ENCODE data around the gene ARHGAP6.
A peak's percentile ranks its signal among the peaks of the same experiment; 100 is the strongest.
"Not testable (repeated sequence)": the region's sequence is repeated elsewhere in the genome, so short reads cannot be mapped to it uniquely, and the experiment has no call there.

ARHGAP6 gene

DNA sequence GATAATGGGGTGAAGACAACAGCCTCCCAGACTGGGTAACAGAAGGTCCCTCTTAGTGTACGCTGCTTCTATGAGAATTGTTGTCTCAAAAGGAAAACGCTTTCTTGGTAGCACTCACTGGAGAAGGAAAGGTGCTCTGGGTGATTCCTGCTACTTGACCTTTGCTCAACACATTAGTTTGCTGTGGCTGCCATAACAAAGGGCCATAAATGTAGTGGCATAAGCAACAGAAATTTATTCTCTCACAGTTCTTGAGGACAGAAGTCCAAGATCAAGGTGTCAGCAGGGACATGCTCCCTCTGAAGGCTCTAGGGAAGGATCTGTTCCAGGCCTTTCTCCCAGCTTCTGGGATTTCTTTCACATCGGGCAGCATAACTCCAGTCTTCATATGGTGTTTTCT lies 535.6 kb downstream of the ARHGAP6 start:
- no peak for DNase-seq

DNA sequence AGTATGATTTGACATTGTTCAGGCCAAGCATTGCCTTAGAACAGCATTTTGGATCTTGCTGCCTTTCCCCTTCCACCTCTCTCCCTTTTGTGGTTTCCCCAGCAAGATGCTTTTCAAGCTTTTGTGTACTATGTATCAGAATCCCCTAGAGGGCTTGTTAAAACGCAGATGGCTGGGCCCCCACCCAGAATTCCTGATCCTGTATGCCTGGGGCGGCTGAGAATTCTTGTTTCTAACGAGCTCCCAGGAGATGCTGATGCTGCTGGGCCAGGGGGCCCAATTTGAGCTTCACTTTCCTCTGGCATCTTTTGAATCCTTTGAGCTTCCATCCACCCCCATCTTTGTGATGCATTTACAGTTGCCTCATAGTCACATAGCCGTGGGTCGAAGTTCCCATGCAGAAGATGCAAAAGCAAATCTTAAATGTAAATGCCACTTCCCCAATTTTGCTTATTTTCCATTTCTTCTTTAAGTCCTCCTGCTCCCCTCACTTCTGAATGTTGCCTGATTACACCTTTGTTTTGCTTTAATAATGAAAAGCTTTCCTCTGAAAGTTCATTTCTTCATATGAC lies 536.1 kb downstream of the ARHGAP6 start:
- no peak for DNase-seq

DNA sequence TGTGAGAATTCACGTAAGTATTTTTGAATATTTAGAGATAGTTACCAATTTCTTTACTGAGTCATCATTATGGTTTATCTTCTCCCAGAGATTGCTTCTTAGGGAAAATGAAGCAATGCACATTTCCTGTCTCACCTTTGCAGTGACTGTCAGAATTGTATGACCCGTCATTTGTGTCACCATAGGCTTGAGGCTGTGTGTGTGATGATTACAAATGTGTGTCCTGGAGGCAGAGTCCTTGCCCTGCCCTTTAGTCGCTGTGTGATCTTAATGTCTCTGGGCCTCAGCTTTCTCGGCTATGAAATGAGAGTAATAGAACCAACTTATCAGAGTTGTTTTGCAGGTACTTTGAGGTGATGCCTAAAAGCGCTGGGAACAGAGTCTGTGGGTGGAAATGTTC lies 540.7 kb downstream of the ARHGAP6 start:
- DNase-seq: no peak

DNA sequence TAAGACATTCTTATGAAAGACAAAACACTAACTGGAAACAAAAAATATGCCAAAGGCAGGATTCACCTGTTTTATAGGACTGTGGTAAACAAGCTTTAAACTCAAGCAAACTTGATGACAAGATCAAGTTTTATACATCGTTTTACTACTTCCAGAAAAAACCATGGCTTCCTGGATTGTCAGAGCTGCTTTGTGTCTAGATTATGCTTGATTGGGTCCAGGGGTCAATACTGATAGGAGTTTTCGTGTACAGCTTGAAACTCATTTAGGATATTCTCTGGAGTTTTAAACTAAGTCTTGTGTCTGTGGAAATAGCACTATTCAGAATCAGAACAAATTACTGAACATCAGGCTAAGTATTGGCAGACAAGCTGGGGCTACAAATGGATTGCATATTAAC lies 541.6 kb downstream of the ARHGAP6 start:
- DNase-seq: no peak

DNA sequence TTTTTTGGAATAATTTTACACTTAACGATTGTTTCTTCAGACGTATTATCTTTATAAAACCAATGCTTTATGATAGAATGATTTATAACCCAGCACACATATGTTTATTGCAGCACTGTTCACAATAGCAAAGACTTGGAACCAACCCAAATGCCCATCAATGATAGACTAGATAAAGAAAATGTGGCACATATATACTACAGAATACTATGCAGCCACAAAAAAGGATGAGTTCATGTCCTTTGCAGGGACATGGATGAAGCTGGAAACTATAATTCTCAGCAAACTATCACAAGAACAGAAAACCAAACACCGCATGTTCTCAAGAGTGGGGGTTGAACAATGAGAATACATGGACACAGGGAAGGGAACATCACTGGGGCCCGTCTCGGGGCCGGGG lies 542.6 kb downstream of the ARHGAP6 start:
- not testable (repeated sequence) for DNase-seq

DNA sequence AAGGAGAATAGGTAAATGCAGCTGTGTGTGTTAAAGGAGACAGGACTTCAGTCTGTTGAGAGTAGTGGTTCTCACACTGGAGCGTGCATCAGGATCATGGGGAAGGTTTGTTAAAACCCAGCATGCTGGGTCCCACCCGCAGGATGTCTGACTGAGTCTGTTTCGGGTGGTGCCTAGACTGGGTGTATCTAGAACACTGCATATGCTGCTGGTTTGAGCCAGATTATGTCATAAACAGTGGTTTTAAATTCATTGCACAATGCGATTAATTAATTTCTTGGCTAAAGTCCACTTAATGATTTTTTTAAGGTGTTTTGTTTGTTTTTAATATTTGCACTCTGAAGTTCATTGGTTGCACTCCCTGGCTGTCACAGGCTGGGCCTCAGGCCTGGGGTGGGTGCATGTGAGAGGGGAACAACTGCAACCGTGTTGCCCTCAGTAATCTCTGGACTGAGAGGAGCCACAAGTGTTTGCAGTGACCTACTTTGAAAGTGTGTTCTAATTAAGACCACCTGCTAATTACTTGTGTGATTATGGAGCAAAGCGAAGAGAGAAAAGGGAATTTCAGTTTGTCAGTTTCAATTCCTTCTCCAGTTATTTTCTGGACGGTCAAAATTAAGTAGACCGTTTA lies 546.3 kb downstream of the ARHGAP6 start:
- no peak for DNase-seq

DNA sequence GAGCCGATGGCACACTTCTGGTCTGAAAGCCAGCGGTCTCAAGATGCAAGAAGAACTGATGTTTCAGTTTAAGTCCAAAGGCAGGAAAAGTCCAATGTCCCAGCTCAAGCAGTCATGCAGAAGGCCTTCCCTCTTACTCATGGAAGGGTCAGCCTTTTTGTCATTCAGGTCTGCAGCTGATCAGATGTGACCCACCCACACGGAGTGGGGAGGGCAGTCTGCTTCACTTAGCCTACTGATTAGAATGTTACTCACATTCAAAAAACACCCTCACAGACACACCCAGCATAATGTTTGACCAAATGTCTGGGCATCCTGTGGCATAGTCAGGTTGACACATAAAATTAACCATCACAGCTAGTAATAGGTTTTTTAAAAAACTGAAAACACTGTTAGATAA lies 548.0 kb downstream of the ARHGAP6 start:
- no peak for DNase-seq

DNA sequence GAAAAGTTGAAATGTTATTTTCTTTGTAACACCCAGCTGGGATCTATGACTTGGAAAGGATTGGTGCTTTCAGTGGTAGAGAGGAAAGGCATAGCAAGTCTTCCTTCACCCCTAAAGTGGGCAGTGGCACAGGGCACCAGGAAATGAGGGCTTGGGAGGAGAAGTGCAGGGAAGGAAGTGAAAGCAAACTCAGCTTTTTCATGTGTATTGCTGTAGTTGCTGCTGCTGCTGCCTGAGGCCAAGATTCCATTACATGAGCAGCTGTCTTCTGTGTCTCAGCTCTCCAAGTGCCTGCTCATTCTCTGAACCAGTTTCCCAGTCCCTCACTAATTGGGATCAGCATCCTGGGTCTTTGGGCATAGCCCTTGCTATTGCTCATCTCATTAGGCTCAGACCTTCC lies 552.0 kb downstream of the ARHGAP6 start:
- DNase-seq: no peak

DNA sequence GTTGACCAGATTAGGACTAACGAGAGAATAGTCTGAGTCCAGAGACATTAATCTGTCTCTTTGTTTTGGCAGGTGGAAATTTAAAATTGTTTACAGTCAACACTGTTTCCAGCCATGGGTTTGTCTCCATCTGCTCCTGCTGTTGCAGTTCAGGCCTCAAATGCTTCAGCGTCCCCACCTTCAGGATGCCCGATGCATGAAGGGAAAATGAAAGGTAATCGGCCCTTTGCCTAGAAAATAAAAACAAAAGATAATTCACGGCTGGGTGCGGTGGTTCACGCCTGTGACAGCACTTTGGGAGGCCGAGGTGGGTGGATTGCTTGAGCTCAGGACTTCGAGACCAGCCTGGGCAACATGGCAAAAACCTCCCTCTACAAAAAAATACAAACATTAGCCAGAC lies 553.8 kb downstream of the ARHGAP6 start:
- no peak for DNase-seq

DNA sequence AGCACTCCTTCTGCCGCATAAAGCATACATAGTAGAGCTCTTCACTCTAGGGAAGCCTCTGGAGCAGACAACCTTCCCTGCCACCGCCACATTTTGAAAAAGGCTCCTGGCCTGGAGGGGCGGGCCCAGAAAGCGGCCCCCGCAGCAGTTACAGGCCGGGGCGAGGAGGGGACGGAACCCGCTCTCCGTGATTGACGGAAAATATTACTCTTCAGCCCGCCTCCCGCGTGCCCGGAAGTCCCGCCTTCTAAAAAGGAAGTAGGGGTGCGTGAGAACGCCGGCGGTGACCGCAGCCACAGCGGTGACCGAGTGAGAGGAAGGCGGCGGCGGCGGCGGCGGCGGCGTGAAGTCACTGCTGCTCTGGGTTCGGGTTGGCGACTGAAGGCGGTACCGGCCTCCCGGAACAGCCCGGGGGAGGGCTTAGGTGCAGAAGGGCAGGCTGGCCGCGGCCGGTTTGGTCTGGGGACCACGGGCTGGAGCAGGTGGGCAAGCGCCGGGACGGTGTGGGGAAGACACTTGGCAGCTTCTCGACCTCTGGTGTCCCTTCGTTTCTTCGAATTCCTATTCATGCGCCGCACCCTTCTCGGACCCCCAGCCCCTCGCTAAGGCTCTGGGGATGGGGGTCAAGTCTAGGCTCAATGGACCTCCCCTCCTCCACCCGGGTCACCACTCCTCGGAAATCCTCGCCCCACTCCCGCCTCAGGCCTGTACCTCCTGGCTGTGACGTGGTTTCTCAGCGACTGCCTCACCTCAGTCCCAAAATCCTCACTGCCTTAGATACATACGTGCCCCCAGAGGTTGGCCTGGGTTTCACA lies 554.5 kb downstream of the ARHGAP6 start, which contains the start of gene HCCS:
Gene HCCS, plus strand, starts transcription at position 296 of the 815 bp plus-strand sequence. CDS start 729 bp downstream, outside the sequence.
- DNase-seq: peak; percentile 70

DNA sequence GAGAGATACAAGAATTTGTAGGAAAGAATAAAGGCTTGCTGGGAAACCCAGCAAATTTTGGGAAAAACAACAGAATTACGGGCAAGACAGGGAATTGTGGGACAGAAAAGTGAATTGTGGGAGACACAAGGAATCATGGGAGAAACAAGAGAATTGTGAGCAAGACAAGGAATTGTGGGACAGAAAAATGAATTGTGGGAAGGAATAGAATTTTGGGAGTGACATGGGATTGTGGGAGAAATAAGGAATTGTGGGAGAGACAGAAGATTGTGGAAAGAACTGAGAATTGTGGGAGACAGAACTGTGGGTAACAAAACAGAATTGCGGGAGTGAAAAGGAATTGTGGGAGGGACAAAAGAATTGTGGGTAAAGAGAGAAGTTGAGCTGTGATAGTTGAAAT lies 555.8 kb downstream of the ARHGAP6 start:
- no peak for DNase-seq

DNA sequence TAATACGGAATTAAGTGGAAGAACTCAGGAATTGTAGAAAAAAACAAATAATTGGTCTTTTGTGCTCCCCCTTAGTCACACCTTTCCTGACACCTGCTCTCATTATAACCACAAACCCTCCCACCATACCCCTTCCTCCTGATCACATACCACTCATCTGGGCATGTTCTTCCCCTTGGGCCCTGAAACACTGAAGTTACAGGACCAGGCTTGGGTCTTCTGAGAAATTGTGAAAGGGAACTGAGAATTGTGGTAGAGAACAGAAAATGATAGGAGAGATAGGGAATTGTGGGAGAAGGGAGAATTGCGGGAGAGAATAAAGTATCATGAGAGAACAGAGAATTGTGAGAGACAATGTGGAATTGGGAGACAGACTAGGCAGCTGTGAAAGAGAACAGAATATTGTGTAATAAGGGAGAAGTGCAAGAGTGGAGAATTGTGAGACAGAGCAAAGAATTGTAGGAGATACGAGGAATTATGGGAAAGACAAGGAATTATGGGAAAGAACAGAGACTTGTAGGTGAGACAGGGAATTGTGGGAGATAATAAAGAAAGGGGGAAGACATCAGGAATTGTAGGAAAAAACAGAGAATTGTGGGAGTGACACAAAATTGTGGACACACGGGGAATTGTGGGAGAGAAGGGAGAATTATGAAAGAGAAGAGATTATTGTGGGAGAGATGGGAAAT lies 557.3 kb downstream of the ARHGAP6 start:
- no peak for DNase-seq

DNA sequence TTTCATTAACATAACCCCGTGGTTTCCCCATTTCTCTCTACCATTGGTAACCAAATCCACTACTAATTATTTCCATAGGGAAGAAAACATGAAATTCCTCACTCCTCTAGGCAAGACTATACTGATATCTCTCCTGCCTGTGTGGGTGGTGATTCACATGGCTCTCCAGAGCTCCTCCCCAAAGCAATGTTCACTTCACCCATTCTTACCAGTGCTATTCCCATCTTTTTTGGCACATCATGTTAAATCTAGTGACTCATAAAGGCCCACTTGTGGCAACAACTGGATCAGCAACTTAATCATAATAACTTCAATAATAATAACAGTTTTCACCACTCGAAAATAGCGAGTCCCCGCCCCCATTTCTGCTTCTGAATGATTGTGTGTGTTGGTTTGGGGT lies 560.6 kb downstream of the ARHGAP6 start:
- DNase-seq: no peak

DNA sequence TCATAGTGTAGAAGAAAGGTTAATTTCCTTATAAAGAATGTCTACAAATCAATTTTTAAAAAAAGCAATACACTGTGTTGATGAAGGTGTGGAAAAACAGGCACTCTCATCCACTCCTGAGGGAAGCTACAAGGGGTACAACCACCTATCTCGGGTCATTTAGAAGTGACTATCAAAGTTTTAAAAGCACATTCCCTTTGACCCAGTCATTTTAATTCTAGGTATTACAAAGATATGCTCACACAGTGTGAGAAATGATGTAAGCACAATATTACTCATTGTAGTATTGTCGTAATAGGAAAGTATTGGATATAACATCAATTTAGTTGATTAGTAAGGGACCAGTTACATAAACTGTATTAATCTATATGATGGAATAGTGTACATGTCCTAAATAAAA lies 562.0 kb downstream of the ARHGAP6 start:
- no peak for DNase-seq

DNA sequence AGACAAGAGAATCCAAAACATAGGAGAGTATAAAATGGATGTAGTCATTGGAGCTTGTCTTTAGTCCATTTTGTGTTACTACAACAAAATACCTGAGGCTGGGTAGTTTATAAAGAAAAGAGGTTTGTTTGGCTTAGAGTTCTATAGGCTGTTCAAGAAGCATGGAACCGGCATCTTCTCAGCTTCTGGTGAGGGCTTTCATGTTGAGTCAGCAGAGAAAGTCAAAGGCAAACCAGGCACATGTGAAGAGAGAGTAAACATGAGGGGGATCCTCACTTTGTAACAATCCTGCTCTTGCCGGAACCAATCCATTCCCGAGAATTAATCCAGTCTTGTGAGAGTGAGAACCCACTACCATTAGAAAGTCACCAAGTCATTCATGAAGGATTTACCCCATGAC lies 562.7 kb downstream of the ARHGAP6 start:
- DNase-seq: no peak

DNA sequence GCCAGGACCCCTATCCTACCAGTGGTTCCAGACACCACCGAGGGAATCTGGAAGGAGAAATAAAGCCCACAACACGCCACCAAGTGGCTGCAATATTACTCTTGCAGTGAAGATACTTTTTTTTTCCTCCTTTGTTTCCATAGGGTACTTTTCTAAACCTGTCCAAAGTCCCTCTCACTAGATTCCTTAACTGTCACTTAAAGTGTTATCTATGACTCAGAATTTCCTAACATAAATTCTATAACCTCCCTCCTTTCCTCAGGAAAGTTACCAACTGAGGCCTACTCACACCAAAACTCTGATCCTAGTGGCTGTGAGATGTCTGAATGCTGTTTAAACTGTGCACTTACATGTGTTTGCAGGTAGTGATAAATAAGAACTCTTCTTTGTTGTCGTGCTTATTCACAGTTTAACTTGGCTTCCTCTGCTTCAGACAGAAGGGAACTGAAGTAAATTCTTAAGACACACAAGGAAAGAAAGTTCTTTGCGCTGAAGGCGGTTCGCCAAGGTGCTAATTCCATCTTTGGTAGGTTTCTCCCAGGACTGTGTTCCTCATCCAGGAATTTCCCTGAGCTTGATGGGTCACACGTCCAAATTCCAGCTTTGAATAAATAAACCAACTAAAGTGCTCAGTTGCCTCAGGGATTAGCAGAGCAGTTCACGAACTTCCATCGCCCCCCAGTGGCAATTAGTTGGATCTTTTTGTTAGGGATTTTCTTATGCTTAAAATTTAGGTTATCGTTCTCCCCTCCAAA lies 565.3 kb downstream of the ARHGAP6 start:
- DNase-seq: no peak

DNA sequence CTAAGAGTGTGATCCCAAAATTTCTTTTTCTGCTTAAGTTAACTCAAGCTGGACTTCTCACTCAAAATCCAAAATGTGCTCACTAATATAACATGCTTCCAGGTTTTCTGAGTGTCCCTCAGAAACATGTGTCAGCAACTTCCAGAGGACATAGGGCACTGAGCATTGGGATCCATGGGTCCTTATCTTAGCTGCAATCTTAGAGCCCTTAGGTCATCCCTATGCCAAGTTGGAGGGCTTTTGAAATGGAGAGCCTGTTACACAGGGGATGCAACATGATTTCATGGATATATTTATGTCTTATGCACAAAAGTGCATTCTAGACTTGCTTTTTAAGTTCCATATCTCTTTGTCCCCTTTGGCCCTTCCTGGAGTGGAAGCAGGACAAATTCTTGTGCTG lies 566.3 kb downstream of the ARHGAP6 start:
- DNase-seq: no peak

DNA sequence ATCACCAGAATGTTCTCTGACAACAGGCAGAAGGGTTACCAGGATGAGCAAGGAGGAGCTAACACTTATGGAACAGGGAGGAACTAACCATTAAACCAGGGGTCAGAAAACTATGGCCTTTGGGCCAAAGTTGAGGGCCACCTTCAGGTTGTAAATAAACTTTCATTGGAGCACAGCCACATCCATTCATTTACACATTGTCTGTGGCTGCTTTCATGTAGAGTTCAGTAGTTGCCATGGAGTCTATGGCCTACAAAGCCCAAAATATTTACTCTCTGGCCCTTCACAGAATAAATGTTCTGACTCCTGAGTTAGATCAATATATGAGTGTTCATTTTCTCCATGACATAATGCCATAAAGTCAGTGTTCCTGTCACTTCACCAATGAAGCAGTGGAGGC lies 567.8 kb downstream of the ARHGAP6 start:
- peak; percentile 33 for DNase-seq

DNA sequence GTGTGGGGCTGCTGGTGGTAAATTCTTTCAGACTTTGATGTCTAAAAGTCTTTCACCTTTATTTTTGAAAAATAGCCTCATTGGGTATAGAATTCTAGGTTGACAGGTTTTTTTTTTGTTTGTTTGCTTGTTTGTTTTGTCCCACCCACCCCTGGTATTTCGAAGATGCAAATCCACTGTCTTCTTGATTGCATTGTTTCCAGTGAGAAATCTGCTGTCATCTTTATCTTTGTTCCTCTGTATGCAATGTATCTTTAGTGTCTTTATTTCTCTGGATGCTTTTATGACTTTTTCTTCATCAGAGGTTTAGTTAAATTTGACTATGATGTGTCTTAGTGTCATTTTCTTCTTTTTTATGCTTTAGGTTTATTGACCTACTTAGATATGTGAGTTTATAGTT lies 575.9 kb downstream of the ARHGAP6 start:
- no peak for DNase-seq

All from NCI-H774 (cell line).